ENCODE data around the gene AIFM2.
"Not testable (repeated sequence)": the region's sequence is repeated elsewhere in the genome, so short reads cannot be mapped to it uniquely, and the experiment has no call there.

AIFM2 gene

GRCh38 chr10:70132098-70133029 is at the start of gene AIFM2:
Gene AIFM2, minus strand, starts transcription at chr10:70132825. Its CDS starts 8,741 bp downstream, at chr10:70124084.
- DNase-seq (ENCODE audit: low spot score), result no peak

DNA sequence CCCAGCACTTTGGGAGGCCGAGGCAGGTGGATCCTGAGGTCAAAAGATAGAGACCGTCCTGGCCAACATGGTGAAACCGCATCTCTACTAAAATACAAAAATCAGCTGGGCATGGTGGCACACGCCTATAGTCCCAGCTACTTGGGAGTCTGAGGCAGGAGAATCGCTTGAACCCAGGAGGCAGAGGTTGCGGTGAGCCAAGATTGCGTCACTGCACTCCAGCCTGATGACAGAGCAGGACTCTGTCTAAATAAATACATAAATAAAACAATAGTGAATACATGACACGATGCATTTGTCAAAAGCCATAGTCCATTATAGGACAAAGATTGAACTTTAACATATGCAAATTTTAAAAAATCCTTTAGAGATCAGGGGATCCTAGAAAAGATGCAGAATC is 46.6 kb upstream of the AIFM2 start:
- not testable (repeated sequence) for DNase-seq (ENCODE audit: low spot score)

- DNase-seq (ENCODE audit: low spot score), result no peak
Observed at GRCh38 chr10:70178139-70178725, 45.6 kb upstream of the AIFM2 start.

DNA sequence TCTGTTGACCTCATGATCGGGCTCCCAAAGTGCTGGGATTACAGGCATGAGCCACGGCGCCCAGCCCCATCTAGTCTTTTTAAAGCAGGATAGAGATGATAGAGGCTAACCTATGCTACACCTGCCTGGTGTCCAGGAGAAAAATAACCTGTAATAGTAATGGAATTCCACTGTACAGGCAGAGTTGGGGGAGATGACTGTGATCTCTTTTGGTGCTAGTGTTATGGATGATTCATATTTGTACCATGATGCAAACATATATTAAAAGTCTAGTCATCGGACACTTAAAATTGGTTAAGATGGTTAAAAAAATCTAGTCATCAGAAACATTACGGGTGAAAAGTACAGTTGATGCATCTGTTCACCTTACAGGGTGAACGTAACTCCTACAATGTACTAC is 43.8 kb upstream of the AIFM2 start:
- DNase-seq (ENCODE audit: low spot score), result no peak

GRCh38 chr10:70175516-70175915 is 42.9 kb upstream of the AIFM2 start:
- DNase-seq (ENCODE audit: low spot score), result no peak

DNA sequence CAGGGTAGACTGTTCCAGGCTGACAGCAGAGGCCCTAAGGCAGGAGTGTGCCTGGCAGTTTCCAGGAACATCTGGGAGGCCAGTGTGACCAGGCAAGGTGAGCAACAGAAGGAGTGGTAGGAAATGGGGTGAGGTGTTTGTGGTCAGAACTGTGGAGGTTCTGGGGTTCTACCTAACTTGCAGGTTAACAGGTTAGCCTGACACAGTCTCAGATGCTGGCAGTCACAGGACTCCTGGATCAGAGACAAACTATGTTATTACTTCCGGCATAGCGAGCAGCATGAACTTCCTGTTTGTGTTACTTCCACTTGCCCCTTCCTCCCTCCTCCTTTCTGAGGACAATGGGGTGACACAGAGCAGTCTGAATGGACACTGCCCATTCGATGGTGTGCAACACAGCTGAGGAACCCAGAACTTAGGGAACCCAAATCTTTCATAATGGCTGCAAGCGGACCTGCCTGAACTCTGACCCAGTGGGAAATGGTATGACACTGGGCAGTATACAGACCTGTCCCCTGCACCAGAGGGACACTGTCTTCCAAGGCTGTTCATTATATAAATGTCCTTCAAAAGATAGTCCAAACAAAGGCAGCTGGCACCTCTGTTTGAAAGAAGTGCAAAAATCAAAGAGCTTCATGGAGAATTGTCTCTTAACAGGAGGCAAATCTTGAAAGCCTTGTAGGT is 41.6 kb upstream of the AIFM2 start:
- no peak for DNase-seq (ENCODE audit: low spot score)

DNA sequence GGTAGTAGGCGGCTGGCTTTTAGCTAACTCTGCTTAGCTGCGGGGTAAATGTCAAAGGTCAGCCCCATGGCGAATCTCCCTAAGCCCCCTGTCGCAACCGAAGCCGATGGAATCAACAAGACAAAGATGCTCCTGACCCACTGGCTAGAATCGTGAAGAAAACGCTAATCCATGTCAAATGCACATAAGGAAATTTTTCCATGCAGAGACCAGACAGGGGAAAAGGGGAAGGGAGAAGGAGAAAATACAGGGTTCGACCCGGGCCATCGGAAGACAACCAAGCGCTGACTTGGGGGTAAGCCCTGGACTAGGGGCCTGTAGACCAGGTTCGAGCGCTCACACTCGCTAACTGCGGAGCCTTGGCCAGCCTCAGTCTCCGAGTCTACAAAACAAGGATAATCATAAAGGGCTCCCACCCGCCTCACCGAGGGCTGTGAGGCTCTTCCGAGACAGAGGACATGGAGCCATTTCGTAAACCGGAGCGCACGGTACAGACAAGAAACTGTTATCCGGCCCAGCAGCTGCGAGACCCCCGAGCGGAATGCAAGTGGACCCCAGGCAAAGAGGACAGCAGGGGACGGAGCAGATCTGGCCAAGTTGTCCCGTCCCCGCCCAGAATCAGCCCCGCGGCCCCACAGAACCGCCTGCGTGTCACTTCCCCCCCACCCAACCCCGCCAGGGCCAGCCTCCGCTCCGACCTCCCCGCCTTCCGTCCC is 37.2 kb upstream of the AIFM2 start:
- no peak for DNase-seq (ENCODE audit: low spot score)

GRCh38 chr10:70169011-70169410 is 36.4 kb upstream of the AIFM2 start:
- no peak for DNase-seq (ENCODE audit: low spot score)

DNA sequence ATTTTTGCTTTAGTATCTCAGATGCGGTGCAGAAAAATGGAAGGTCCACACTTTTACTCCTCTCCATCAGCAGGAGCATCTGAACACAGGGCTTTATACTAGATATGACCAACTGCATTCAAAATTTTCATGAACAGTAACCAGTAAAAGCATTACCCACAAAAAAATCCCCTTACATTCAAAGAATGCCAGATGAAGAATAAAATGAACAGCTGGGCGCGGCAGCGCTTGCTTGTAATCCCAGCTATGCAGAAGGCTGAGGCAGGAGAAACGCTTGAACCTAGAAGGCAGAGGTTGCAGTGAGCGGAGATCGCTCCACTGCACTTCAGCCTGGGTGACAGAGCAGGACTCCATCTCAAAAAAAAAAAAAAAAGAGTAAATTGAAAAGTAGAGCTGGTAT is 34.6 kb upstream of the AIFM2 start:
- DNase-seq (ENCODE audit: low spot score), result no peak

DNA sequence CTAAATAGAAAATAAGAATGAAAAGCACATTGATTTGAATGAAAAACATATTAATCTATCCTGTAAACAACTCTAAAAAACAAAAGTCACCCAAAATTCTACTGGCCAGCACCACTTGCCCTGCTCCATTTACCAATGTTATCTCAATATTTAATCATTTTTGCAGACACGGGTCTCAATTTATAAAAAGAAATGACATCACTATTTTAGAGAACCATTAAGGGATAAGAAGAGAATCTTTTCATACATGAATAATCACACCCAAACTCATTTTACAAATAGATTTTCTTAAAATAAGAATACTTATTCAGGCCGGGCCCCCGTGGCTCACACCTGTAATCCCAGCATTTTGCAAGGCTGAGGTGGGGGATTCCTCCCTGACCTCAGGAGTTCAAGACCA is 33.8 kb upstream of the AIFM2 start:
- no peak for DNase-seq (ENCODE audit: low spot score)

DNA sequence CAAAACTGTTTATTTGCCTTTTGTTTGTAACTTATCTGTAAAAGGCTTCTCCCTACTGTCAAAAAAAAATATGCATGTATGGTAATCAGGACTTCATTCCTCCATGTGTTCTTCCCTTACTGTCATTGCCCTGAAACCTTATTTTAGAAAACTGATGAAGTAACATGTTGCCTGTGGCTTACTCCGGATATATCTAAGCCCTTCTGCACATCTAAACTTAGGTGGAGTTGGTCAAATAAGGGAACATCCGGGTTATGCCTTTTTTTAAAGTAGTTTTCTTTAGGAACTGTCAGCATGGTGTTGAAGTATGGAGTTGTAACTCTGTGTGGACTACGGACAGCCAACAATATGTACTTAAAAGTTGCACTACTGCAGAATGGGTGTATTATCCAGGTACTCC is 31.5 kb upstream of the AIFM2 start:
- no peak for DNase-seq (ENCODE audit: low spot score)

GRCh38 chr10:70163448-70163847 is 30.8 kb upstream of the AIFM2 start:
- no peak for DNase-seq (ENCODE audit: low spot score)

GRCh38 chr10:70162892-70163201 is 30.2 kb upstream of the AIFM2 start:
- DNase-seq (ENCODE audit: low spot score), result no peak

DNA sequence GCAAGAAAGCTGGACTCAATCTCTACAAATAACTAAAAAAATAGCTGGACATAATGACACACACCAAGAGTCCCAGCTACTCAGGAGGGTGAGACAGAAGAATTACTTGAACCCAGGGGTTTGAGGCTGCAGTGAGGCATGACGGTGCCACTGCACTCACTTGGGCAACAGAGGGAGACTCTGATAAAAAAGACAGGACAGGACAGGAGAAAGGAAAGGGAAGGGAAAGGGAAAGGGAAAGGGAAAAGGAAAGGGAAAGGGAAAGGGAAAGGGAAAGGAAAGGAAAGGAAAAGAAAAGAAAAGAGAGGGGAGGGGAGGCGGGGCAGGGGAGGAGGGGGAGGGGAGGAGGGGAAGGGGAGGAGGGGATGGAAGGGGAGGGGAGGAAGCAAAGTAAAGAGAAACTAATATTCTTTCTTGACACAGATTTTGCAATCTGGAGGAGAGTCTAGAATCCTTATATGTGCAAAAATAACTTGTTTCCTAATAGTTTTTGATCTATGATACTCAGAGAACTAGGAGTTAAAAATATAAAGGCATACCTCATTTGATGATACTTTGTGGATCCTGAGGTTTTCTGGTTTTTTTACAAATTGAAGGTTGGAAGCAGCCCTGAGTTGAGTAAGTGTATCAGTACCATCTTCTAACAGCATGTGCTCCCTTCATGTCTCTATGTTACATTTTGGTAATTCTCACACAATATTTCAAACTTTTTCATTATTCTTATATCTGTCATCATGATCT is 29.7 kb upstream of the AIFM2 start:
- no peak for DNase-seq (ENCODE audit: low spot score)

DNA sequence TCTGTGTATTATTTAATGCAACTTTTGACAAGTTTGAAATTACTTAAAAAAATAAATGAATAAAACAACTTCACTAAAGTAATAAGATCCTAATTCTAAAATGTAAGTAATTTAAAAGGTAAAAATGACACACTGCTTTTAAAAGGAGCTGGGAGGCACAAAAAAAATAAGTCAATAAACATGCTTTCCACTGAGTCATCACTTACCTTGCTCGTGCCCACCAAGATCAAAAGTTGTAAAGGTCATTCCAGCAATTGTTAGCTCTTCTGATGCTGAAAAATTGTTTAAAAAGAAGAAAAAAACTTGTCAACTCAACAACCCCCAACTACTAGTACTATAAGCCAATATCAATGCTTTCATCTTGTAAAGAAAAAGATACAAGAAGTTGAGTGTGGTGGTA is 28.2 kb upstream of the AIFM2 start:
- no peak for DNase-seq (ENCODE audit: low spot score)

DNA sequence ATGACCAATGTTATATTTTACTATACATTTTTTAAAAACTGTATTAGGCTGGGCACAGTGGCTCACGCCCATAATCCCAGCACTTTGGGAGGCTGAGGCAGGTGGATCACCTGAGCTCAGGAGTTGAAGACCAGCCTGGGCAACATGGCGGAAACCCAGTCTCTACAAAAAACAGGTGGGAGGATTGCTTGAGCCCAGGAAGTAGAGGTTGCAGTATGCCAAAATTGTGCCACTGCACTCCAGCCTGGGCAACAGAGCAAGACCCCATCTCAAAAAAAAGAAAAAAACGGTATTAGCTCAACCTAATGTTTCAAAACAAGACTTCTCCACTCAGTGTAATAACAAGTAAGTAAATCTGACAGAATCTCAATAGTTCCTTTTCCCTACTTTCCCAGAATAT is 26.7 kb upstream of the AIFM2 start:
- DNase-seq (ENCODE audit: low spot score), result not testable (repeated sequence)

GRCh38 chr10:70158113-70158512 is 25.5 kb upstream of the AIFM2 start:
- DNase-seq (ENCODE audit: low spot score), result no peak

DNA sequence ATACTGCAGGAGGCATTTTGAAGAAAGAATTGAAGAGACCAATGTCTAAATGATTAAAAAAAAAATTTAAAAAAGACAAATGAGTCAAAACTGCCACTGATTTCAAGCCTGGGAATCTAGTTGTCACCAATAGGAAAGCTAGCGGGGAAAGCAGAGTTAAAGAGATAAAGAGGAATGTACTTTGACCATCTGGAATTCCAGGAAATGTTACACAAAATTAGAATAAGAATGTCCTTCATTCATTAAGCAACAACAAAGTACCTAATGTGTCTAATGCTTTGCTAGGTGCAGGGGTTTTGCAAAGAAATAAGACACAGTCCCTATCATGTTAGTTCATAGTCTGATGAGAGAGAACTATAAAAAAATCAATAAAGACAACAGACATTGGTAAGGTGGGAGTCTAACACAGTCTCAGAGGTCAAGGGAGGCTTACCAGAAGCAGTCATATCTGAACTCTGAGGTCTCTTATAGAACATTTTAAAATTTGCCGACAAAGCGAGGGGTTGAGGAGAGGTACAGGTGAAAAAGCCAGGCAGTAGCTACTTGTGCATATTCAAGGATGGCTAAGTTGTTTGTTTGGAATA is 22.7 kb upstream of the AIFM2 start:
- no peak for DNase-seq (ENCODE audit: low spot score)

- DNase-seq (ENCODE audit: low spot score), result no peak
Observed at GRCh38 chr10:70148516-70148915, 15.9 kb upstream of the AIFM2 start.

GRCh38 chr10:70147259-70147625 is 14.6 kb upstream of the AIFM2 start:
- DNase-seq (ENCODE audit: low spot score), result no peak

GRCh38 chr10:70146489-70147258 is 14.0 kb upstream of the AIFM2 start, which contains the start of gene TYSND1:
Gene TYSND1, minus strand, starts transcription at chr10:70146700. Its CDS starts 114 bp downstream, at chr10:70146586.
- DNase-seq (ENCODE audit: low spot score), result peak; percentile 84

All from D341Med (cell line).